ENCODE results near the gene PREP.

Gene PREP

GRCh38 chr6:105402090-105402938 is 568 bp downstream of the PREP start:
- Histone ChIP-seq H3K27ac (ENCODE audit: low read depth, low read length) (peak overlapping the region; percentile 9), H3K4ac (ENCODE audit: low read depth, low read length) (no peak overlapping the region), H2AK5ac (ENCODE audit: low read length) (no peak overlapping the region), H2BK15ac (replicated peaks; ENCODE audit: low read depth) (no peak overlapping the region), H3K4me2 (ENCODE audit: low read length) (peak overlapping the region; percentile 76), H3K36me3 (ENCODE audit: control insufficient read depth, insufficient read depth, low read length) (no peaks in the 10 kb centered on the region), H3K27me3 (ENCODE audit: insufficient read depth, low read length, poor library complexity) (no peaks in the 10 kb centered on the region), H2BK120ac (ENCODE audit: low read depth, low read length) (no peak overlapping the region), H3K23ac (ENCODE audit: low read length) (peak overlapping the region; percentile 32), H3K56ac (ENCODE audit: low read length) (peak overlapping the region; percentile 97), H2BK5ac (ENCODE audit: low read length) (peak overlapping the region; percentile 27), H3K4me3 (ENCODE audit: low read length) (peak overlapping the region; percentile 83), H3K9ac (ENCODE audit: low read length) (peak overlapping the region; percentile 87), H3K18ac (ENCODE audit: low read length) (peak overlapping the region; percentile 23), H3K4me1 (ENCODE audit: control insufficient read depth, low read depth, low read length) (peaks cover 15% of the 10 kb centered on the region), H3K79me2 (ENCODE audit: control insufficient read depth, insufficient read depth, low read length) (peaks cover 35% of the 10 kb centered on the region), H4K8ac (ENCODE audit: low read depth, low read length) (no peak overlapping the region), H4K5ac (ENCODE audit: low read length) (no peak overlapping the region), H3K79me1 (ENCODE audit: low read length) (peaks cover 23% of the 10 kb centered on the region)
- DNase-seq, result peak; percentile 71
- no CpG with 5 or more reads among the region's 48 CpGs for WGBS (ENCODE audit: extremely low coverage, insufficient coverage, low lambda C conversion rate)

GRCh38 chr6:105401247-105402089 is 1.4 kb downstream of the PREP start:
- Histone ChIP-seq H3K56ac (ENCODE audit: low read length) (peak overlapping the region; percentile 97), H3K4me2 (ENCODE audit: low read length) (peak overlapping the region; percentile 76), H2BK5ac (ENCODE audit: low read length) (no peak overlapping the region), H3K4me1 (ENCODE audit: control insufficient read depth, low read depth, low read length) (peaks cover 15% of the 10 kb centered on the region), H3K79me2 (ENCODE audit: control insufficient read depth, insufficient read depth, low read length) (peaks cover 35% of the 10 kb centered on the region), H3K18ac (ENCODE audit: low read length) (peak overlapping the region; percentile 23), H3K79me1 (ENCODE audit: low read length) (peaks cover 23% of the 10 kb centered on the region), H2BK15ac (replicated peaks; ENCODE audit: low read depth) (no peak overlapping the region), H3K4ac (ENCODE audit: low read depth, low read length) (no peak overlapping the region), H3K9ac (ENCODE audit: low read length) (peak overlapping the region; percentile 87), H3K27ac (ENCODE audit: low read depth, low read length) (no peak overlapping the region), H2BK120ac (ENCODE audit: low read depth, low read length) (no peak overlapping the region), H3K36me3 (ENCODE audit: control insufficient read depth, insufficient read depth, low read length) (no peaks in the 10 kb centered on the region), H3K23ac (ENCODE audit: low read length) (no peak overlapping the region), H2AK5ac (ENCODE audit: low read length) (no peak overlapping the region), H3K4me3 (ENCODE audit: low read length) (peak overlapping the region; percentile 83), H3K27me3 (ENCODE audit: insufficient read depth, low read length, poor library complexity) (no peaks in the 10 kb centered on the region), H4K5ac (ENCODE audit: low read length) (no peak overlapping the region), H4K8ac (ENCODE audit: low read depth, low read length) (no peak overlapping the region)
- DNase-seq, result no peak
- no CpG with 5 or more reads among the region's 8 CpGs for WGBS (ENCODE audit: extremely low coverage, insufficient coverage, low lambda C conversion rate)

GRCh38 chr6:105400501-105400900 is 2.4 kb downstream of the PREP start:
- no peak overlapping the region for H3K18ac ChIP-seq (ENCODE audit: low read length)
- H3K4me3 ChIP-seq (ENCODE audit: low read length), result no peak overlapping the region
- H3K4me2 ChIP-seq (ENCODE audit: low read length), result no peak overlapping the region
- no peak overlapping the region for H3K4ac ChIP-seq (ENCODE audit: low read depth, low read length)
- H2BK15ac ChIP-seq (replicated peaks; ENCODE audit: low read depth), result no peak overlapping the region
- no peak overlapping the region for H2BK120ac ChIP-seq (ENCODE audit: low read depth, low read length)
- peaks cover 23% of the 10 kb centered on the region for H3K79me1 ChIP-seq (ENCODE audit: low read length)
- no peak overlapping the region for H3K9ac ChIP-seq (ENCODE audit: low read length)
- H2BK5ac ChIP-seq (ENCODE audit: low read length), result no peak overlapping the region
- H3K23ac ChIP-seq (ENCODE audit: low read length), result no peak overlapping the region
- no peak overlapping the region for H3K27ac ChIP-seq (ENCODE audit: low read depth, low read length)
- peak overlapping the region; percentile 11 for H3K56ac ChIP-seq (ENCODE audit: low read length)
- peaks cover 3% of the 10 kb centered on the region for H3K36me3 ChIP-seq (ENCODE audit: control insufficient read depth, insufficient read depth, low read length)
- H3K4me1 ChIP-seq (ENCODE audit: control insufficient read depth, low read depth, low read length), result peaks cover 15% of the 10 kb centered on the region
- H2AK5ac ChIP-seq (ENCODE audit: low read length), result no peak overlapping the region
- peak; percentile 42 for DNase-seq
- WGBS (ENCODE audit: extremely low coverage, insufficient coverage, low lambda C conversion rate), result no CpG with 5 or more reads among the region's 3 CpGs
- peaks cover 35% of the 10 kb centered on the region for H3K79me2 ChIP-seq (ENCODE audit: control insufficient read depth, insufficient read depth, low read length)
- H4K8ac ChIP-seq (ENCODE audit: low read depth, low read length), result no peak overlapping the region
- H4K5ac ChIP-seq (ENCODE audit: low read length), result peak overlapping the region; percentile 52
- no peaks in the 10 kb centered on the region for H3K27me3 ChIP-seq (ENCODE audit: insufficient read depth, low read length, poor library complexity)

- DNase-seq, result no peak
- WGBS (ENCODE audit: extremely low coverage, insufficient coverage, low lambda C conversion rate), result no CpG with 5 or more reads among the region's 5 CpGs
Measured at GRCh38 chr6:105398859-105399258, 4.0 kb downstream of the PREP start.

GRCh38 chr6:105397987-105398386 is 4.9 kb downstream of the PREP start:
- H3K4me3 ChIP-seq (ENCODE audit: low read length), result no peak overlapping the region
- no peak overlapping the region for H2BK120ac ChIP-seq (ENCODE audit: low read depth, low read length)
- H4K8ac ChIP-seq (ENCODE audit: low read depth, low read length), result no peak overlapping the region
- H3K23ac ChIP-seq (ENCODE audit: low read length), result no peak overlapping the region
- H3K4me1 ChIP-seq (ENCODE audit: control insufficient read depth, low read depth, low read length), result peaks cover 15% of the 10 kb centered on the region
- peaks cover 3% of the 10 kb centered on the region for H3K36me3 ChIP-seq (ENCODE audit: control insufficient read depth, insufficient read depth, low read length)
- H4K5ac ChIP-seq (ENCODE audit: low read length), result no peak overlapping the region
- H2BK5ac ChIP-seq (ENCODE audit: low read length), result no peak overlapping the region
- peaks cover 23% of the 10 kb centered on the region for H3K79me1 ChIP-seq (ENCODE audit: low read length)
- H2AK5ac ChIP-seq (ENCODE audit: low read length), result no peak overlapping the region
- WGBS (ENCODE audit: extremely low coverage, insufficient coverage, low lambda C conversion rate), result no CpG with 5 or more reads among the region's 6 CpGs
- no peak overlapping the region for H3K9ac ChIP-seq (ENCODE audit: low read length)
- H3K27me3 ChIP-seq (ENCODE audit: insufficient read depth, low read length, poor library complexity), result no peaks in the 10 kb centered on the region
- no peak overlapping the region for H3K18ac ChIP-seq (ENCODE audit: low read length)
- H3K4me2 ChIP-seq (ENCODE audit: low read length), result no peak overlapping the region
- peaks cover 35% of the 10 kb centered on the region for H3K79me2 ChIP-seq (ENCODE audit: control insufficient read depth, insufficient read depth, low read length)
- H3K4ac ChIP-seq (ENCODE audit: low read depth, low read length), result no peak overlapping the region
- H3K56ac ChIP-seq (ENCODE audit: low read length), result peak overlapping the region; percentile 58
- DNase-seq, result peak; percentile 55
- H3K27ac ChIP-seq (ENCODE audit: low read depth, low read length), result no peak overlapping the region
- no peak overlapping the region for H2BK15ac ChIP-seq (replicated peaks; ENCODE audit: low read depth)

More at GRCh38 chr6:105398859-105399258, 4.0 kb downstream of the PREP start:
- Histone ChIP-seq H3K4ac (ENCODE audit: low read depth, low read length) (no peak overlapping the region), H4K8ac (ENCODE audit: low read depth, low read length) (no peak overlapping the region), H2AK5ac (ENCODE audit: low read length) (no peak overlapping the region), H4K5ac (ENCODE audit: low read length) (no peak overlapping the region), H2BK15ac (replicated peaks; ENCODE audit: low read depth) (no peak overlapping the region), H3K4me1 (ENCODE audit: control insufficient read depth, low read depth, low read length) (peaks cover 15% of the 10 kb centered on the region), H3K18ac (ENCODE audit: low read length) (no peak overlapping the region), H2BK5ac (ENCODE audit: low read length) (no peak overlapping the region), H2BK120ac (ENCODE audit: low read depth, low read length) (no peak overlapping the region), H3K27ac (ENCODE audit: low read depth, low read length) (no peak overlapping the region), H3K4me3 (ENCODE audit: low read length) (no peak overlapping the region), H3K79me2 (ENCODE audit: control insufficient read depth, insufficient read depth, low read length) (peaks cover 35% of the 10 kb centered on the region), H3K36me3 (ENCODE audit: control insufficient read depth, insufficient read depth, low read length) (peaks cover 3% of the 10 kb centered on the region), H3K23ac (ENCODE audit: low read length) (no peak overlapping the region), H3K27me3 (ENCODE audit: insufficient read depth, low read length, poor library complexity) (no peaks in the 10 kb centered on the region), H3K56ac (ENCODE audit: low read length) (no peak overlapping the region), H3K4me2 (ENCODE audit: low read length) (no peak overlapping the region), H3K79me1 (ENCODE audit: low read length) (peaks cover 23% of the 10 kb centered on the region), H3K9ac (ENCODE audit: low read length) (no peak overlapping the region)

All from mesendoderm (in vitro differentiated cells).